RWPE2 (cell line): Measurements from ENCODE around the gene TOM1L2.

ENCODE experiments used
- ATAC-seq: fragments of 200-7000 bp; cut with Tn5 transposase; 3 replicates; pipeline ENCODE4 v1.9.1; 2021; ENCODE audit warnings: low read depth
- DNase-seq: peaks from one replicate; pipeline ENCODE4 v3.0.0-alpha.2; 2020; ENCODE audit warnings: low spot score
- H3K27ac ChIP-seq: fragments of 450-650 bp; 2 replicates; pipeline ENCODE4 v1.5.1; 2017; ENCODE audit warnings: mild to moderate bottlenecking; ENCODE audit not compliant: poor library complexity, severe bottlenecking
- H3K27me3 ChIP-seq: fragments of 250-450 bp; sonication (Bioruptor Pico); 2 replicates; pipeline ENCODE4 v1.5.1; 2021; ENCODE audit warnings: mild to moderate bottlenecking, moderate library complexity; ENCODE audit not compliant: insufficient read depth, poor library complexity, severe bottlenecking
- H3K36me3 ChIP-seq: fragments of 250-450 bp; sonication (Bioruptor Pico); 2 replicates; pipeline ENCODE4 v1.5.1; 2020; ENCODE audit warnings: low read depth, mild to moderate bottlenecking, moderate library complexity
- H3K4me1 ChIP-seq: fragments of 250-450 bp; sonication (Bioruptor Pico); 2 replicates; pipeline ENCODE4 v1.5.1; 2021; ENCODE audit warnings: mild to moderate bottlenecking, moderate library complexity; ENCODE audit not compliant: insufficient read depth, poor library complexity, severe bottlenecking
- H3K4me3 ChIP-seq: fragments of 250-450 bp; sonication (Bioruptor Pico); 2 replicates; pipeline ENCODE4 v1.5.1; 2021; ENCODE audit warnings: mild to moderate bottlenecking, moderate library complexity; ENCODE audit not compliant: severe bottlenecking
- H3K9me3 ChIP-seq: fragments of 250-450 bp; sonication (Bioruptor Pico); 2 replicates; pipeline ENCODE4 v1.5.1; 2021; ENCODE audit warnings: mild to moderate bottlenecking, moderate library complexity; ENCODE audit not compliant: severe bottlenecking
- TF ChIP-seq, protein P1 (sequence below): fragments of 450-650 bp; IDR thresholded peaks from one replicate; pipeline ENCODE4 v1.5.1; 2017; ENCODE audit warnings: mild to moderate bottlenecking, moderate library complexity; ENCODE audit not compliant: poor library complexity, severe bottlenecking

The TOM1L2 gene

DNA sequence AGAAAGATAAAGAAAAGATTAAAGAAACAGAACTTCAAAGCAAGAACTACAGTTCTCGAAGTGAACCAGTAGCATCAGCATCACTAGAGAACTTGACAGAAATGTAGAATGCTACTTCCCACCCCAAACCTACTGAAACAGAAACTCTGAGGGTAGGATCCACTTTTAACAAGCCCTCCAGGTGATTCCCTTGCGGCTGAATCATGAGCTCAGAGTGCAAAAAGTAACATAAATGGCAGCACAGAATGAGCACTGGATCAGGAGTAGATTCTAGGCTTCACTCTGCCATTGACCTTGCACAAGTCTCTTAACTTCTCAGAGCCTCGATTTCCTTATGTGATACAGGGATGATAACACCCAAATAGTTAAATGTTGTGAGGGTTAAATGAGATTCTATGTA, 5.8 kb downstream of the TOM1L2 start:
- TF ChIP-seq, protein P1, sequence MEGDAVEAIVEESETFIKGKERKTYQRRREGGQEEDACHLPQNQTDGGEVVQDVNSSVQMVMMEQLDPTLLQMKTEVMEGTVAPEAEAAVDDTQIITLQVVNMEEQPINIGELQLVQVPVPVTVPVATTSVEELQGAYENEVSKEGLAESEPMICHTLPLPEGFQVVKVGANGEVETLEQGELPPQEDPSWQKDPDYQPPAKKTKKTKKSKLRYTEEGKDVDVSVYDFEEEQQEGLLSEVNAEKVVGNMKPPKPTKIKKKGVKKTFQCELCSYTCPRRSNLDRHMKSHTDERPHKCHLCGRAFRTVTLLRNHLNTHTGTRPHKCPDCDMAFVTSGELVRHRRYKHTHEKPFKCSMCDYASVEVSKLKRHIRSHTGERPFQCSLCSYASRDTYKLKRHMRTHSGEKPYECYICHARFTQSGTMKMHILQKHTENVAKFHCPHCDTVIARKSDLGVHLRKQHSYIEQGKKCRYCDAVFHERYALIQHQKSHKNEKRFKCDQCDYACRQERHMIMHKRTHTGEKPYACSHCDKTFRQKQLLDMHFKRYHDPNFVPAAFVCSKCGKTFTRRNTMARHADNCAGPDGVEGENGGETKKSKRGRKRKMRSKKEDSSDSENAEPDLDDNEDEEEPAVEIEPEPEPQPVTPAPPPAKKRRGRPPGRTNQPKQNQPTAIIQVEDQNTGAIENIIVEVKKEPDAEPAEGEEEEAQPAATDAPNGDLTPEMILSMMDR = no peak
- H3K9me3 ChIP-seq = no peaks in the 10 kb centered on the region
- no peaks in the 10 kb centered on the region for H3K27me3 ChIP-seq
- DNase-seq = no peak
- peaks cover 3% of the 10 kb centered on the region; the same call in 1 of the 2 replicates for H3K36me3 ChIP-seq
- H3K4me3 ChIP-seq = no peak overlapping the region
- H3K27ac ChIP-seq = no peak overlapping the region
- H3K4me1 ChIP-seq = peaks cover 6% of the 10 kb centered on the region
- no peak for ATAC-seq

DNA sequence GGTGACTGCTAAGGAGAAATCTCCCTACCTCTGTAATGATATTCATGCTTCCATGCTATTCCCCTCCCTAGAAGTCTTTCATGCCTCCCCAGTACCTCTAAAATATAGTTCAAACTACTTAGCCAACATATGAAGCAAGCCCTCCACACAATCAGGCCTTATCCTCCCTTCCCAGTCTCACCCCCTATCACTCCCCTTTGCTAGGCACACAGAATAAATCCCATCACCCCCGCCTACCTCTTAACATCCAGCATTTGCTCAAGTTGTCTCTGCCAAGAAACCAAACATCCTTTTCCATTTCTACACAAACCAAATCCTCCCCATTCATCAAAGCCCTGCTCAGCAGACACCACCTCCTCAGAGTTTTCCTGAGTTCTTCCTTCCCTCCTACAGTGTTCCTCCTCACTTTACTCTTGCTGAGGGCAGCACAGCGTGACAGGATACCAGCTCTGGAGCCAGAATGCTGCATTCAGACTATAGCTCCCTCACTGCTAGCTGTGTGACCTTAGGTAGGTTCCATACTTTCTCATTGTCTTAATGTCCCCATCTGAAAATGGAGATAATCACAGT, 7.0 kb downstream of the TOM1L2 start:
- H3K27me3 ChIP-seq = no peaks in the 10 kb centered on the region
- H3K36me3 ChIP-seq = peaks cover 3% of the 10 kb centered on the region; the same call in 1 of the 2 replicates
- H3K4me1 ChIP-seq = no peaks in the 10 kb centered on the region
- DNase-seq (no peak), ATAC-seq (no peak)
- TF ChIP-seq, protein P1 = no peak
- H3K9me3 ChIP-seq = no peaks in the 10 kb centered on the region
- H3K4me3 ChIP-seq = no peak overlapping the region
- no peak overlapping the region for H3K27ac ChIP-seq

DNA sequence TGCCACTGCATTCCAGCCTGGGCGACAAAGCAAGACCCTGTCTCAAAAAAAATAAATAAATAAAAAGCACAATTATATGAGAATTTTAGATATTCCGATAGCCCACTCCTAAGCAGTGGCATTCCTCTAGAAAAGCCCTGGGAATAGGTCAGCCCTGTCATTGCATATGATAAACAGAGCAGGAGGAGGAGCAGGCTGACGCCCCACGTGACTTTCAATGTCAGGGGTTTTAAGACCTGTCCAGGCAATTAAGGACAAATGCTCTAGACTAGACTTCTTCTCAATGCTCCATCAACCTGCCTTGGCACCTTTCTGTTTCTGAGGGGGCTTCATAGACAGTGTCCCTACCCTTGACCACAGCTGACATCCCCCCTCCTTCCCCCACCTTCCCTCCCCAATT, 7.5 kb downstream of the TOM1L2 start:
- Histone ChIP-seq H3K4me3 (no peak overlapping the region), H3K9me3 (no peaks in the 10 kb centered on the region), H3K4me1 (no peaks in the 10 kb centered on the region), H3K36me3 (peaks cover 3% of the 10 kb centered on the region; the same call in 1 of the 2 replicates), H3K27ac (no peak overlapping the region), H3K27me3 (no peaks in the 10 kb centered on the region)
- DNase-seq (no peak), ATAC-seq (no peak)
- TF ChIP-seq, protein P1 = no peak

DNA sequence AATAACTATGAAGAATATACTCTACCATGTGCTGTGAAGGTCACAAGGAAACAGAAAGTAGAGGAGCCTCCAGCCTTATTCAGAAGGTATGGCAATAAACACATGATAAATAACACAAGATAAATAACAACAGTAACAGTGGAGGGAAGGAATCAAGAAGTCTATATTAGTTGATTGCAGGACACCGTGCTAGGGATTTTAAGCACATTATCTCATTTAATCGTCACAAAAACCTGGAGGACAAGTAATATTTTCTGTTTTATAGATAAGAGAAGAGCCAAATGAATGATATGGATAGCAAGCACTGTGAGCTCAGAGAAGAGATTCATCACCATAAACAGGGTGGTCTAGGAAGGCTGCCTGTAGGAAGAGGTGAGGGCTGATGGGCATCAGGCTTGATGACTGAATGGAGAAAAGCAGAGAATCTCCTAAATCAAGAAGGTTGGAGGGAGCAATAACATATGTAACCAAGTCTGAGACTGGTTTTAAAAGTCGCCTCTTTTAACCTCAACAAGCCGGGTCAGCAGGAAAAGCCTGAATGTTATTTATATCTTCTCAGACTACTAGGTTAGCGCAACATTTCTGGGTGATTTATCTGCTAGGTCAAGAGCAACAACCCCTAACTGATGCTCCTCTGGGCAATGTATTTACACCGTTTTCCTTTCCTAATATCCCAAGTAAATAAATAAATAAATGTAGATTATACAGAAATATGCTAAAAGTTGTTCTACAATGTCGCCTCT, 8.3 kb downstream of the TOM1L2 start:
- no peak overlapping the region for H3K4me3 ChIP-seq
- H3K36me3 ChIP-seq = peaks cover 3% of the 10 kb centered on the region; the same call in 1 of the 2 replicates
- H3K4me1 ChIP-seq = peaks cover 8% of the 10 kb centered on the region
- ATAC-seq (no peak), DNase-seq (no peak)
- no peak overlapping the region for H3K27ac ChIP-seq
- no peaks in the 10 kb centered on the region for H3K27me3 ChIP-seq
- TF ChIP-seq, protein P1 = no peak
- H3K9me3 ChIP-seq = no peaks in the 10 kb centered on the region

DNA sequence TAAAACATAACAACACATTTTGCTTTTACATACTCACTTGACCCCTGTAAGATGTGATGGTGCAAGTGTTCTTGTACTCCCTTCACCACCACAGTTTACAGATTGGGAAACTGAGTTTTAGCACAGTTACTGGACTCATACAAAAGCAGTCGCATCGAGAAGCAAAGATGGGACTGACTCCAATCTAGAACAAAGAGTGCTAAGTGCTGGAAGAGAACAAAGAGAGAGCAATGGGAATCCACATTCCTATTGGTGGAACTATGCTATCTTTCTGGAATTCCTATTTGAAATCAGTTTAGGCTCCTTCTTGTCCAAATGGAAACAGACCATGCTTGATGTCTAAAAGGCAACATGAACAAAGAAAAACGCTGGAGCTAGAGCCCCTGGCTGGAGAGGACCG, 9.1 kb downstream of the TOM1L2 start:
- no peaks in the 10 kb centered on the region for H3K27me3 ChIP-seq
- no peaks in the 10 kb centered on the region for H3K9me3 ChIP-seq
- H3K4me3 ChIP-seq = no peak overlapping the region
- no peak for ATAC-seq
- H3K36me3 ChIP-seq = peaks cover 3% of the 10 kb centered on the region; the same call in 1 of the 2 replicates
- no peak for DNase-seq
- no peak overlapping the region for H3K27ac ChIP-seq
- H3K4me1 ChIP-seq = peaks cover 14% of the 10 kb centered on the region
- TF ChIP-seq, protein P1 = no peak
